HG03342 (cell line): ENCODE data around the gene COMMD9.
"Not testable (repeated sequence)": the region's sequence is repeated elsewhere in the genome, so short reads cannot be mapped to it uniquely, and the experiment has no call there.

Source experiments
- ATAC-seq: cut with Tn5 transposase; IDR thresholded peaks from one replicate; pipeline ENCODE4 v1.9.1; 2021; ENCODE audit warnings: mild to moderate bottlenecking, moderate library complexity; ENCODE audit not compliant: unreplicated experiment

The COMMD9 gene

DNA sequence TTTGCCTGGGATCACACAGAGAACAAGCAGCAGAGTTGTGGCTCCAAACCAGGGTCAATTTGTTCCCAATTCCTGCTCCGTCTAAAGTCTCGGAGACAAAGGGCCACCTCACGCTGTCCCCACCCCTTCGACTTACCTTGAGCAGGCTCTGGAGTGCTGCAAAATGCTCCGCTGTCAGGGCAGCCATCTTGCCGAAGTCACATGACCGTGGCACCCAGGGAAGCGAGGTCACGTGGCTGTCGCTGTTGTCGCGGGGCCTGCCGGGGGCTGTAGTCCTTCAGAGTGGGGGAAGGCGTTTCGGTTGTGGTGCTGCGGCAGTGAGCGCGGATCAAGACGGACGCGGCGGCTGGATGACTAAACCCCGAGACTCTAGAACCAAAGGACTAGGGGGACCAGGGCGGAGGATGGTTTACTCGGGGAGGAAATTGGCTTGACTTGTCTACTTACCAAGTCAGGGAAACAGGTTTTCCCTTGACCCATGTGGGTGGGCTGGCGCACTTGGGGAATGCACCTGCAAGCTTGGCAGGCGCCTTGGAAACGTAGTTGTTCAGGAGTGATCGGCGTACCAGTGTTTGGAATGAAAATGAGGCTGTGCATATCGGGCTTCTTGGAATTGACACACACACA lies at the start of gene COMMD9:
TSS of gene COMMD9 (minus strand) at position 199 of the 627 bp plus-strand sequence. CDS start at position 187, 12 bp downstream.
- peak; percentile 98 for ATAC-seq

DNA sequence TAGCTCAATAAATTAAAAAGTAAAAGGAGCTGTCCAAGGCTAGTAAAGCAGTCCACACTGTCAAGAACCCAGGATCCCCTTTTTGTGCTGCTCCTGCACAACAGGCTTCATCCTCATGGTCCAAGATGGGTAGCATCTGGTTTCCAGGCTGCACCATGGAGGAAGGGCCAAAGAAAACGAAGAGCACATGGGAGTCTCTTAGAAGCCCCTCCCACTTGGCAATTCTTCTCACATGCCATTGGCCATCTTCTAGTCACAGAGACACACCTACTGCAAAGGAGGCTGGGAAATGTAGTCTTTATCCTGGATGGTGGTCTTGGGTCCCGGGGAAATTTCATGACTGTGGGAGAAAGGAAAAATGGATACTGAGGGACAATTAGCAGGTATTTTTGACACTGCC lies 44.7 kb upstream of the COMMD9 start:
- no peak for ATAC-seq

DNA sequence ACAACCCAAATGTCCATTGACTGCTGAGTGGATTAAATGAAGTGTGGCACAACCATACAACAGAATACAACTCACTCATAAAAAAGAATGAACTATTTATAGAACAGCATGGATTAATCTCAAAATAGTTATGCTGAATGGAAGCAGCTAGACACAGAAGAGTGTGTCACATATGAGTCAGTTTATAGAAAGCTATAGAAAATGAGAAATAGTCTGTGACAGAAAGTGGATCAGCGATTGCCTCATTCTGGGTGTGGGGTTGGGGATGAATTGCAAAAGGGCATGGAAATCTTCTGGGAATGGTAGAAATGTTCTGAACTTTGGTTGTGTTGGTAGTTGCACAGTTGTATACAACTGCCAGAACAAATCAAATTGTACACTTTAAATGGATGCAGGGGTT lies 44.2 kb upstream of the COMMD9 start:
- ATAC-seq, result no peak

DNA sequence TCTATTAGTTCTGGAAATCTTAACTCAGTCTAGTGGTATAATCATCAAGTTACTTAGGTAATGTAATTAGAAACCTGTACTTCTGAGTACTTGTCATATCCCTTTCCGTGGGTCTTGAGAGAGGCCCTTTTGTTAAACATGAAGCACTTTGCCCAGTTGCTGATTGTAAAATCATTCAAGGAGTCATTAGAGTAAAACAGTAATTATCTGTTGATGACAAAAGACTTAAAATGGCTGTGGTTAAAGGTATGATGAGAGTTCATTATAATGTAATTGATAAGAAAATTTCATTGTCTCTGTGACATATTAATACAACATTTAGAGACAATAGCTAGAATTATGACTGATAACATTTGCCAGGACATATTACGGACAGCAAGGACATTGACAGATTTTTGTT lies 41.2 kb upstream of the COMMD9 start:
- no peak for ATAC-seq

DNA sequence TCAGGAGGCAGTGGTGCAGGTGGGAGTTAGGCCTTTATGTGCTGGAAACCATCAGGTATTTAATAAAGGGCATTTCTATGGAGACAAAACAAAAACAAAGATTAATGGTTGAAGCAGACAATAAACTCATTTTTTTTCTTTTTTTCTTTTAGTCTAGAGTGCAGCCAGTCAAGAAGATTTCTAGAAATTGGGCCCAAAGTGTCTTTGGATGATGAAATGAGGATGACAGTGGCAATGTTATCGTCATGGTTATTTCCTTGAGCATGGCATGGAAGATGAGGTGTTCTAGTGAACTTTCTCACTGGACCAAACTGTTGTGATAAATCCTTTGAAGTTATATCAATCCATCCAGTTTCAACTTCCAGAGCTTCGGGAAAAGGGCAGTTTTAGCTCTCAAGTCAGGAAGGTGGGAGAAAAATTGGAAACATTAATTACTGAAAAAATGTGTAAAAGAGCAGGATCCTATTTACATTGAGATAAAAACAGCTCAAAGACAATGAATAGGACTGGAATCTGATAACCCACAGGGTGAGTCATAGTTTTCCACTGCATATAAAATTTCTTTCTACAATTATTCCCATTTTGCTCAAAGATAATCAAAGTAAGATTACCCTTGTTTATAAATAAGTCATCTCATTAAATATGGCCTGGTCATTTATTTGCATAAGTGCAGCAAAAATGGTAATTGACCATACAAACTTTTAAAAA lies 39.9 kb upstream of the COMMD9 start:
- no peak for ATAC-seq

DNA sequence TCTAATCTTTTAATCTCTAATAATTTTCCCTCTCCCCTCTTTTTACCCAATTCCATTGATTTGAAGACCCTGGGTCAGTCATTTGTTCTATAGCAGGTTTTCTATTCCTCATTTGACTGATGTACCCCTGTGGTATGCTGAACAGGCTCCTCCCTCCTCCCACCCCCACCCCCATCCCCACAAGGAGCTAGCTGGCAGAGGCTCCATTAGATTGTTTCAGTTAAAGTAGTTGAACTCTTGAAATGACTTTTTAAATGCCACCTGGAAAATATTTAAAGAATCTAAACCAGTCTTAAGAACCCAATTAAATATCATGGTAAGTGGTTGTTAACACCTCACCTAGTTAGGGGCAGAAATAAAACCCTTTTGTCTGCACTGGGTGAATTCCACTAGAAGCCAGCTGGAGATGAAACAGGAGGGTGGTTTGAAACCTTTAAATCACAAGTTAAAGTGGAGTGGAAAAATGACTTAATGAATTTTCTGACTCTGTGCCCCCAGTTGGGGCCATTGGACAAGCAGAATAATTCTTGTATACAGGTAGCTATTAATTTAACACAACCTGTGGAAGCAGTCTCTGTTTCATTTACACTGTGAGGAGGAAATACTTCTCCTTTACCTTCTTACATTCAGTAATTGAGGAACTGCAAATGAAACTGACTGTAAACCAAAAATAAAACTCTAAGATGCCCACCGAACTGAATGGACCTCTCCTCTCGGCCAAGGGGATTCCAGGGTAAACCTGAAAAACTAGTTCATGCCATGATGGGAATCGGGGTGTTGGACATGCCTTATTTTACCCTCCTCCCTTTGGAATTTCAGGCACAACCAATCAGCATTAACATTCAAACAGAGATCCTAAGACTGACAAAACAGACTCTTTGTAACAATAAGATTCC lies 37.5 kb upstream of the COMMD9 start:
- ATAC-seq, result peak; percentile 80

DNA sequence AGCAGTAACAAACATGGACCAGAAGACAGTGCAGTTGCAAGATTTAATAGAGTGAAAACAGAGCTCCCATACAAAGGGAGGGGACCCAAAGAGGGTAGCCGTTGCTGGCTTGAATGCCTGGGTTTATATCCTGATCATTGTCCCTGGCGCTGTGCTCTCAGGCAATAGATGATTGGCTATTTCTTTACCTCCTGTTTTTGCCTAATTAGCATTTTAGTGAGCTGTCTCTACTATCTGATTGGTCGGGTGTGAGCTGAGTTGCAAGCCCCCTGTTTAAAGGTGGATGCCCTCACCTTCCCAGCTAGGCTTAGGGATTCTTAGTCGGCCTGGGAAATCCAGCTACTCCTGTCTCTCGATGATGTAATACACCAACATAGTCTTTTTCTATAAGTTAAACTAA lies 36.2 kb upstream of the COMMD9 start:
- not testable (repeated sequence) for ATAC-seq

DNA sequence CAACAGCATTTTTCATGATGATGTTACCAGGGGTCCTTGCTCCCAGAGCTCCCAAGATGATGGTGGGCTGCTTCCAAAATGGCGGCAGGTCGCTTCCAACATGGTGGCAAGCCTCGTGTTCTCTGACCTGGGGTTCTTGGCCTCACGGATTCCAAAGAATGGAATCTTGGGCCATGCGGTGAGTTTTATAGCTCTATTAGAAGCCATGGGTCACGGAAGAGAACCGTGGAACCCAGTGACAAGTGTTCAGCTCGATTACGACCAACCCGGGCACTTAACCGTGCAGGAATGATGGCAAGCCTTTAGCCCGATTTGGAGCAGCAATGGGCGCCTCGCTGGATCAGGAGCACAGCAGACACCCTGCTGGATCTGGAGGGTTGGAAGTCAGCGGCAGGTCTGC lies 35.7 kb upstream of the COMMD9 start:
- ATAC-seq, result not testable (repeated sequence)

DNA sequence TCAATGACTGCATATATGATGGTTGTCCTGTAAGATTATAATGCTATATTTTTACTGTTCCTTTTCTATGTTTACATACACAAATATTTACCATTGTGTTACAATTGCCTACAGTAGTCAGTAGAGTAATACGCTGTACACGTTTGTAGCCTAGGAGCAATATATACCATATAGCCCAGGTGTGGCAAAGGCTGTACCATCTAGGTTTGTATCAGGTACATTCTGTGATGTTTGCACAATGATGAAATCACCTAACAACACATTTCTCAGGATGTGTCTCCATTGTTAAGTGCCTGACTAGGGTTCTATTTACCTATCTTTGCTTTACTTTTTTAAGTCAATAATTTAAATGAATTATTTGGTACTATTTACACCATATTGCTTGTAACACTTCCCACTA lies 28.8 kb upstream of the COMMD9 start:
- ATAC-seq, result no peak

DNA sequence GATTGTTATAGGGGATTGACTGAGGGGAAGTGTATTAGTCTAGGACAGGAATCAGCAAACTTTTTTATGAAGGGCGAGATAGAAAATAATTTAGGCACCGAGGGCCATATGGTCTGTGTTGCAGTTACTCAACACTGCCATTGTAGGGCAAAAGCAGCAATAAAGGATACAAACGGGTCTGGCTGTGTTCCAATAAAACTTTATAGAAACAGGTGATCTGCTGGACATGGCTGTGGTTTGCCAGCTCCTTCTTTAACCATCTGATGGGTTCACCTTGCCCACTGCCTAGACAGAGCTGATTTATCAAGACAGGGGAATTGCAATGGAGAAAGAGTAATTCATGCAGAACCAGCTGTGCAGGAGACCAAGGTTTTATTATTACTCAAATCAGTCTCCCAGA lies 26.8 kb upstream of the COMMD9 start:
- ATAC-seq, result no peak

DNA sequence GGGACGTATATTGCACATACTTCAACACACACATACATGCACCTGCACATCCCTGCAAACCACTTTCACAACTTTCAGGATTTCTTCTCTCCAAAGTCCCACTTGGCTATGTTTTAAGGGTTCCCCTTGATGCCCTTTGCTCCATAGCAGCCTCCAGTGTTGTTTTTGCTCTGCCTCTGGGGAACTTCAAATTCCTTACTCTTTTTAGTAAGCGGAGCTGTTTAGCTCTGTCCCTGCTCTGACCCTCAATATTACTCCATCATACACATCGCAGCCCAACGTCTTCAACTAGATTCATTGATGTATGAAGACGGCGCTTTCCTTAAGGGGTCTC lies 25.2 kb upstream of the COMMD9 start:
- ATAC-seq, result no peak

DNA sequence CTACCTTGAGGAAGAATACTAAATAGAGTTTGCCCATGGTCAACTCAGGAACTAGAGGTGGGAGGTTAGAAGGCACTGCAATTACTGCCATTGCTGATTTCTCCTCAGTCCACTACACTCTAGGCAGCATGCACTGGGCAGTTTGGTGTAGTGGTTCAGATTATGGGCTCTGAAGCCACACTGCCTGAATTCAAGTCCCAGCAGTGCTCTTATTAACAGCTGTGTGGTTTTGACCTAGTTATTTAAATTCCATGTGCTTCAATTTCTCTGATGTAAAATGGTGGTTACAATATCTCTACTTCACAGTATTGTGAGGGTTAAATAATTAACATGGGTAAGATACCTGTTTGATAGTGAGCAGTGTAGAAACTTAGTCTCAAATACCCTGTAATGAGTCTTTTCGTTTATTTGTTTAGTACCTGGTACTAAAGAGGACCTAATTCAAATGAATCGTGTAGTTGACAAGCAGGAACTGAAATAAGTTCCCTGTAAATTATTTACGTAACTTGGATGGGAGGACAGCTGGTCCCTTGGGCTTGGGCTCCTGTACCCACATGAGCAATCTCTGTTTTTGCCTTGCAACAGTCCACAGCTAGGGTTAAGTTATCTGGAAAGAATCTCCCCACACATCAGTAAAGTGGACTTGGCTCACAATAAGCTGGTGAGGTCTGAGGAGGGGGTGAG lies 24.7 kb upstream of the COMMD9 start:
- ATAC-seq, result peak; percentile 59

DNA sequence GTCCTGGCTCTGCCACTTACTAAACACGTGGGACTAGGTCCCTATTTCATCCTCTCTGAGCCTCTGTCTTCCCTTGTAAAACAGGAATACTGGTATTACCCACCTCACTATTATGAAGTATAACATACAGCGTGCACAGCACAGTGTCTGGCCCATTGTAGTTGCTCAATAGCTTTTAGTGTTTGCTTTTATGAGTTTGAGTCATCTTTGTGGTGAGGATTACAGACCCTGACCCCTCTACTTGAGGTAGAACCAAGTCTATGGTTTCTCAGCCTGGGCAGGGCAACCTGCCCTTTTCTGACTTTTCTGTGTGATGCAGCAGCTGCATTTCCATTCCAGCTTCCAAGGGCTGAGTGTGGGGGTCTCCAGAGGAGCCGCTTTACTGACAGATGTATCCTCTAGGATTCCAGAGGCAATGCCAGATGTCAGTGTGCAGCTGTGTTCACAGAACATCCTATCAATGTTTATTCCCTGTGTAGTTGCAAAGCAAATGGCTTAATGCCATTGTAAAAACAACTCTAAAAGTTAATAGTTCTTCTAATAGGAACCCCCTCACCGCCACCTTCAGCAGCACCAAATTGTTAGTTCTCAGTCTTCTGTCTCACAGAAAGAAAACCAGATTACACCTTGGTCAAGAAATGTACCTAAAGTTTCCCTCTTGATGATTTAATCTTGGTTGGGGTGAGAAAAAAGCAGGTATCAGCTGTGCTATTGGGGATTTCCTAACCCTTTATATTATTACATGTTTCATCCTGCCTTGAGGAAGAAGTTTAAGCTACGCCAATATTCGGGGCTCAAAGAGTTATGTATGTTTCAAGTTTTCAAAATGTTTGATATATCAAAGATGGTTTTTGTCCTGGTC lies 23.6 kb upstream of the COMMD9 start:
- no peak for ATAC-seq

DNA sequence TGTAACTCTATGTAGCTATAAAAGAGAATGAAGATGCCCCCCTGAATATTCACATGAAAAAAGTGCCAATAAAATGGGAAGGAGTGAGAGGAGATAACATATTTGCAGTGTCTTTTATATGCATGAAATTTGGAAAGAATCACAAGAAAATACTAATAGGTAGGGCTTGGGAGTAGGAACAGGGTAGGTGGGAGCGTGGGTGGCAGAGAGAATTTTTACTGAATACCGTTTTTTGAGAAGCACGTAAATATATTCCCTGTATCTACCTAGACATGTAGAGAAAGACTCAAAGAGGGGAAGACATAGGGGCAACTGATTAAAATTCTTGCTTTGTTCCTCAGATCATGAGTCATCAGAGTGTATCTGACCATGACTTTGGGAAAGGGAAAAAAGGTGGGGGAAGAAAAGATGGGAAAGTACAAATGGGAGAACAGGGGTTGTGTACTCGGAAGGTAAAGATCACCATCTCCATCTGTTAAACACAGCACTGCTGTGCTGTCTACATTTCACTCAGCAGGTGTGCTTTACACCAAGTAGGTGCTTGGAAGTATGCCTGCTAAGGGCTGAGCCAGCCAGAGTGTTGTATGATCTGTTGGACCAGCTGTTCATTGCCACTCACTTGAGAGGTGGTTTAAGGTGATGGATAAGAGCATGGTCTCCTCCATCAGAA lies 22.8 kb upstream of the COMMD9 start:
- ATAC-seq, result no peak

DNA sequence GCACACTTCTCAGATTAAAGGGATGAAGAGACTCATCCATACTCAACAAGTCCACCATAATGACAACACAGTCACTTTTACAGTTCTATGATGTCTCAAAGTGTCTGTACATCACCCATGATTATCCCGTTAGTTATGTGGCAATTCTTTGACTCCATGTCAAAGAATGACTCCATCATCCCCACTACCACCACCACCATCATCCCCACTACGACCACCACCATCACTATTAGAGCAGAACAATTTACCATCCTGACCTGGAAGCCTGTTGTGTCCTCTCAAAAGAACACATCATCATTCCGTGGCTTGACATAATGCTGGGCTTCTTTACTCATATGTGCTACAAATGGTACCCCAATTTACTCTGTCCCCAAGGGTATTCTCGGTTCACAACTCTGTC lies 20.6 kb upstream of the COMMD9 start:
- no peak for ATAC-seq

DNA sequence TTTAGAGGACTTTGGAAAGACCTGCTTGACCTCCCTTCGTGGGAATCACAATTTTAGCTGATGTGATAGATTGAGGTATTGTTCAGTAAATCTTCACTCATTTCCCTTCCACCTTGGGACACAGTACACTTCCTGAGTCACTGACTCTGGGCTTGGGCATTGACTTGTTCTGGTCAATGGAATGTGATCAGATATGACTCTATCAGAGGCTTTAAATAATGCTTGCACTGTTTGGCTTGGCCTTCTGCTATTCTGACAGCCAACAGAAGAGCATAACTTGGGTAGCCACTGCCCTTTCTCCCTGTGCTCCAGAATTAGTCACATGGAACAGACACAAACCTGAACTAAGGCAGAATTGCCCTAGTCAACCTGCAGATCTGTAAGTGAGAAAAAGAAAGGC lies 19.4 kb upstream of the COMMD9 start:
- no peak for ATAC-seq

DNA sequence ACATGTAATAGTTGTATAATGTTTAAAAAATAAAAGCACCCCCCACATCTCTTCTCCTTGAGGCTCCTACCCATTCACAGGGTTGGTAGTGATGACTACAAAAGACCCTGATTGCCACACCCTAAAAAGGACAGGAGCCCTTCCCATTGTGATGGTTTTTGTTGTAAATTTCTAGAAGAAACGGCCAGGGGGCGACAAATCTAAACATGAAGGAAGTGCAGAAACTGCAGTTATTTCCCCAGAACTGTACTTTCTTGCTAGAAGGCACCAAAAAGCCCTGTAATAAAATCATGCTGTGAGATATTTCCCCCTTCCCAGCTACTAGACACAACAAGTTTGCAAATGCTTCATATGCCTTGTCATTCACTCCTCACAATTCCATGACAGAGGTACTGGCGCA lies 17.7 kb upstream of the COMMD9 start:
- ATAC-seq, result no peak

DNA sequence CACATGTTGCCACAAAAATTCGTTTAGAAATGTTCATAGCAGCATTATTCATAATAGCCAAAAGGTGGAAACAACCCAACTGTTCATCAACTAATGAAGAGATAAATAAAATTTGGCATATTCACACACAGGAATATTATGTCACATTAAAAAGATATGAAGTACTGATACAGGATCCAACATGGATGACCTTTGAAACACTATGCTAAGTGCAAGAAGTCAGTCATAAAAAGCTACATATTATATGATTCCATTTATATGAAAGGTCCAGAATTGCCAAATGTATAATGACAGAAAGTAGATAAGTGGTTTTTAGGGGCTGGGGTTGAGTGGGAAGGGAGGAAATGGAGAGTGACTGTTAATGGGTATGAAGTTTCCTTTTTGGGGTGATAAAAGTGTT lies 15.8 kb upstream of the COMMD9 start:
- ATAC-seq, result no peak

DNA sequence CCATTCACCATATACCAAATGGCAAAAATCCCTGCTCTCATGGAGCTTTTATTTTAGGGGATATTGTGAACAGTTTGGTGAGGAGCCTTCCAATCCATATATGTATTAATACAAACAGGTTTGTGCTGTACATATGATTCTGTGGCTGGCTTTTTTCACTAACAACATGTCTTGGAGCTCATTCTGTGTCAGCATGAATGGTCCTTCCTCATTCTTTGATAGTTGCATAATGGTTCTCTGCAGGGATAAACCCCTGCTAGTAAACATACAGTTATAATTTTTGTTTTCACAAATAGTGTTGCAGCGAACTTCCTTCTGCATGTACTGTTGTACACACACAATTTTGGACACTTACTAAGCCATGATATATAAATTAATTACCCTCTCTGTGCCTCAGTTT lies 15.1 kb upstream of the COMMD9 start:
- ATAC-seq, result no peak

DNA sequence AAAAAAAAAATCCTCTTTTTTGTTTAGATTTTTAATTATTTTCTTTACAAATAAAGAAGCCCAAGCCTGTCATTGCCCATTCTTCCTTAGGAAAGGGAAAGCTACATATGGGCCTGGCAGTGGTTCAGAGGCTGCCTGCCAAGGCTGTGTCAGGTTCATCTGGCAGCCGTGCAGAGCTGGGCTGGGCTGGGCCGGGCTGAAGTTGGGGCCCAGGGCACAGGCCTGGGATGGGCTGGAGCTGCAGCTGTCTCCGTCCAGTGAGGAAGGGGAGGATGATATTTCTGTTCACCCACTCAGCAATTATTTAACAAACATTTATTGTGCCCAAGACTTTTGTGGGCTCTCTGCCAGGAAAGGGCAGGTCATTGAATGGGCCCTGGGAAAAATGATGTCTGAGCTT lies 11.4 kb upstream of the COMMD9 start:
- no peak for ATAC-seq
